Stimulated activated CD4-positive, alpha-beta T cell treated with anti-CD3 and anti-CD28 coated beads, Interleukin-1b, Interleukin-23, amount 100 ng/mL, for 48 hours (primary cell): ENCODE measurements around the gene CFAP100.

ENCODE experiments used
- DNase-seq: peaks from one replicate; pipeline ENCODE4 v3.0.0-alpha.2; 2020

CFAP100 gene

DNA sequence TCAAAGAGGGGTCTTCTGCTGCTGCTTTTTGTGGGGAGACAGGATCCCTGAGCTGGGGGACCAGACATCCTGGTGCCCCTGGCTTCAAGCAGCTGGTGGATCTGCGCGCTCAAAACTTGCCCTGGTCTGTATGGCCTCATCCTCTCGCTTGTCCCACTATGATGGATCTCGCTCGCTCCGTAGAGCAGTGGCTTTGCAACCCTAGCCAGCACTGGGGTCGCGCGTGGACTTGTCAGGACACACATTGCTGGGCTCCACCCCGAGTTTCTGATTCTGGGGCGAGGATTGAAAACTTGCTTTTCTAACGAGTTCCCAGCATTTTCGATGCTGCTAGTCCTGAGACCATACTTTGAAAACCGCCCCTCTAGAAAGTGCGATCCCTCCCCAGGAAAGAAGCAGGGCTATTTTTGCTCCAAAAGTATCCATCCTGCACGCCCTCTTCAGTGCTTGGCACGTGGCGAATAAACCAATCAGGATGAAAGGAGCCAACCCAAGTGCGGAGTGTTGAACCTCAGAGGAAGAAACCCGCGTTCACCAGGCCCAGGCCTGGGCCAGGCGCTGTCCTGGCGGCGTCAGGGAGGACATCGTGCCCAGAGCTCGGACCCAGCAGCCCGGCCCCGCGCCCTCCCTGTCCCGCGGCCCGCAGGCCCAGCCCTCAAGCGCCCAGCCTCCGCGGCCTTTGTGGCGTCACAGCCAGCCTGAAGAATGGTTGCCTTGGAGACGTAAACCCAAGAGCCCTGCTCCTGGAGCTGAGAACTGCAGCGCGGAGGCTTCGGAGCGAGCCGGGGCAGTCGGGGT is at the start of gene CFAP100:
CFAP100 (plus strand) TSS at position 731 of the 798 bp plus-strand sequence. CDS start 1,092 bp downstream, outside the sequence.
- no peak for DNase-seq

DNA sequence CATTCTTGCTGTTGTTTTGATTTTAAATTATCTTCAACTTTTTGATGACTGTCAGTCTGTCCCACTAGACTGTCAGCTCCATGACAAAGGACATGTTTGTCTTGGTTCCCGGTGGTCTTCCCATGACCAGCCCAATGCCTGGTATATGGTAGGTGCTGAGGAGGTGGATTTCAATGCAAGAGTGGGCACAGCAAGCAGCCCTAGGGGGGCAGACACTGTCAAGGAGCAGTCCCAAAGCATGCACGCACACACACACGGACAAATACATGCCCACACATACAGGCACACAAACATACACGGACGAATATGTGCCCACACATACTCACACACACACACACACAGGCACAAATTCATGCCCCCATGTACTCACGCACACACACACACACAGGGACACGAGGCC is 49.5 kb upstream of the CFAP100 start:
- no peak for DNase-seq

DNA sequence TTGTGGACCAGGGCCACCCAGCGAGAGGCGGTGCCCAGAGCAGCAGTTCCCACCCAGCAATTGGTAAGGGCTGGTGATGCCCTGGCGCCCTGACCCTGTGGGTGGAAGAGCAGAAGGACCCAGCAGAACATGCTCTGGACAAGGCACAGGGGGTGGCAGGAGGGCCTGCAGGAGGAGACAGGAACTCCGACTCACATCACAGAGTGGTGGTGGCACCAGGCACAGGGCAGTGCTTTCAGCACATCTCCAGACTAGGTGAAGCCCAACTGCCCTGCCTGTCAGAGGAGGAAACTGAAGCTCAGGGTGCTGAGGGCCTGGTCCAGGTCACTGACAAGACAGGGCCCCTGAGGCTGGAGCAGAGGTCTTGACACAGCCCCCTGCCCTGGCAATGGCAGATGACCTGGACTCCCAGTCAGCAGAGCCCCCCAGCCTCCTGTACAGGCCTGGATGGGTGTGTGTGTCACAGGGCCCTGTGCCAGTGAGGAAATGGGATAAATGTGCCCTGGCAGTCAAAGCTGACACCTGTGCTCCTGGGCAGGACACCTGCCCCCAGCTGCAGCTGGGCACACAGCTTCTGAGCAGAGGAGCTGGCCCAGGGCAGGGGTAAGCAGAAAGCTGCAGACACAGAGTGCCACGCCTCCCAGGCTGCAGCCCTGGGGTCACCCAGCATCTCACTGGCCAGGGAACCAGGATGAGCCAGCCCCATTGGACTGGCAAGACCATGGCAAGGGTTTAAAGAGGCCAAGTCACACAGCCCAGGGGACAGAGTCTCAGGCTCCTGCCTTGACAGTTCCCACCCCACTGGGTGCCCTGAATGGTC is 48.9 kb upstream of the CFAP100 start:
- no peak for DNase-seq

DNA sequence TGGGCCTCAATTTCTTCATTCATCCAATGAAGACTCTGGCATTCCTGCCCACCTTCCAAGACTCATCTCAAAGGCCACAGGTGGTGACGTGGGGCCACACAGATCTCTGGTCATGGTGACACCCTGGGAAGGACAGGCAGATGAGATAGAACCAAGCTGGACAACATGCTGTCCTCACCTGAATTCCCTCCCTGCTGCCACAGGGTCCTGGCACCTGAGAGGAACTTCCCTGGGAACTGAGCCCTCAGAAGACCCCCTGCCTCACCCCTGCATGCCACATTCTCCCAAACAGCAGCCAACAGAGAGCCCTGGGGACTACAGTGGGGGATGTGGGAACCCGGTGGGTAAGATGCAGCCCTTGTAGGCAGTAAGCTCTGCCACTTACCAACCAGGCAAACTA is 48.2 kb upstream of the CFAP100 start:
- no peak for DNase-seq

DNA sequence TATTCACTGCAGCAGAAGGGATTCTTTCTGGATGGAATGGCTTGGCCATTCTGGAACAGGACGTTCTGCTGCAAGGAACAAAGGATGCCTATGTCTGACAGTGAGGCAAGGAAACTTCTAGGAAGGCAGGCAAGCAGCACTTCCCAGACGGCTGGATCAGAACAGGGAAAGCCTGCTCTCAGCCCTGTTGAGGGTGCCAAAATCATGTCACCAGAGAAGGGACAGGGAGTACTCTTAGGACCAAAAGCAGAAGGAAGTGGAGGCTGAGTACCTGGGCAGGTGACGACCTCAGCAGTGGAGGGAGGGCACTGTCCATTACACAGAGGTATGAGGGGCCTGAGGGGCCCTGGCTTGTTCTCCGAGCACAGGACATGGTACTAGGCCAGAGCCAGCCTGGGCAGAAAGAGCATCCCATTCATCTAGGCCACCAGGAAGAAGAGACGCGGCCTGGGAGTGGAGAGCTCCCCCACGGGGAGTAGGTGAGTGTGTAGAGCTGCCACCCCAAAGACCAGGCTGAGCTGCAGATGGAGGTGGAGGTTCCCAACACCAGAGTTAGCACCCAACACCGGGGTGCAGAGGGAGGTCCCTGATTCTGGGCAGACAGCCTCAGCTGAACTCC is 47.1 kb upstream of the CFAP100 start:
- no peak for DNase-seq

DNA sequence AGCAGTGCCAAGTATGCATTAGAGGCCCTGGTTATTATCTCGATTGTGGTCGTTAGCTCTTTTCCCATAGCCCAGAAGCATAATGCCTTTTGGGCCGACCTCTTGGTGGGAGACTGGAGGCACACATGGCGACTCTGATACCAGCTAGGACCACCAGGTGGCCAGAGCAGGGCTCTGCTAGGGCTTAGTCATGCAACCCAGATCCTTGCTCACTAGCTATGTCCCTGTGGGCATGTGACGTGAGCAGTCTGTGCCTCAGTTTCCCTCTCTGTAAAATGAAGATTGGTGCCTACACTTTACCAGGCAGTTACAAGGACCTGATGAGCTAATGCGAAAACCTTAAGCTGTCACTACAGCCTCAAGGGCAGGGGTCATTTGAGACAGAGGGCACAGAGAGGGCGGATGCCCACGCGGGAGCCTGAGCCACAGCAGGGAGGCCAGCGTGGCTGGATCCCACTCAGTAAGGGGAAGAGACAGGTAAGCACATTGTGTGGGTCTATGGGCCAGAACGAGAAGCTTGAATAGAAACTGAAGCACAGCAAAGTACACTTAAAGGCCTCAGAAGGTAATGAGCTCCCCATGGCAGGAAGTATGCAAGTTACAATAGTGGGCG is 46.3 kb upstream of the CFAP100 start:
- DNase-seq = no peak

DNA sequence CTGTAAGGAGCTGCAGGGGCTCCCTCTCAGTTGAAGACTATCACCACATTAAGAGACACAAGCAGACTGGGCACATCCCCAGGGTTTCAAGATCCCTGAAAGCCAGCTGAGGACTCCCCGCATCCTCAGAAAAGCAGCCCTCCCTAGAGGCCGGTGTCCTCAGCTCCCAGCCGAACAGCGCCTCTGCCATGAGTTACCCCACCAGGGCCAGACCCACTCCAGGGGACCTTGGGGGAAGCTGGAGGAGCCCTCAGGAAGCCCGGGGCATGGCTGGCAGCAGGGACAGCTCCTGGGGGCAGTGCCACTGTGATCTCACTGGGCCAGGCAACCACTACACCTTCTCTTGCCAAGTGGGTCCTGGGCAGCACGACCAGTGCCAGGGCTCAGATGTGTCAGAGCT is 45.6 kb upstream of the CFAP100 start:
- no peak for DNase-seq

DNA sequence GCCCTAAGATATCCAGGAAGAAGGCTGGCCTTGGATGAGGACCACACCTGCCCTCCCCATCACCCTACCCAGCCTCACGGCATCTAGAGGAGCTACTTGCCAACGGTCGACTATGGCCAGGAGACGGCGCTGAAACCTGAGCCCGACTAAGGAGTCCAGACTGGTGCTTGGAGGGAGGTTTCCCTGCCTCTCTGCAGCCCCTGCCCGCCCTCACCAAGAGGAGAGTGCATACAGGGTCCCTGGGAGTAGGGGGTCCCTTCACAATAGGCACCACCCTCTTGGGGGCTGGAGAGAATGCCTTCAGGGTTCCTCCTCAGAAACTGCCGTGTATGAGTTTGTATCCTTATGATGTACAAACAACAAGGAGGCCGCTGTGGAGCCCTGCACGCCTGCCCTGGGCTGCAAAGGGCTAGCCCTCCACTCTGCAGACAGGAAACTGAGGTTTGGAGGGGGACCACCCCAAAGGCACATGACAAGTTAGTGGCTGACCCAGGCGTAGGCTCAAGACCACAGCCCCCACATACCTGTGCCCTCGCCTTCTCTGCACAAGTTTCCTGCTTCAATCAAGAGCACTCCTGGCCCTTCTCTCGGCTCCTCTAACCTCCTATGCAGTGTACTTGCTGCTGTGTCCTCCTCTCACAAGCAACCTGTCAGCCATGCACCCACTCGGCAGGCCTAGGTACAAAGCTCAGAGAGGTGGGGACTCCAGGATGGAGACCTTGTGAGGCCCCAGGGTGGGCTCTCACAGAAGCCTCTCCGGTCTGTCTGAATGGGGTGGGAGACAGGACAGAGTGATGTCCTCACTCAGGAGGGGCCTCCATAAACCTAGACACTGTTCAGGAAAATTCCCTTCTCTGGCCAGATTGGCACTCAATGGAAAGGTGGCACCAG is 44.9 kb upstream of the CFAP100 start:
- no peak for DNase-seq

DNA sequence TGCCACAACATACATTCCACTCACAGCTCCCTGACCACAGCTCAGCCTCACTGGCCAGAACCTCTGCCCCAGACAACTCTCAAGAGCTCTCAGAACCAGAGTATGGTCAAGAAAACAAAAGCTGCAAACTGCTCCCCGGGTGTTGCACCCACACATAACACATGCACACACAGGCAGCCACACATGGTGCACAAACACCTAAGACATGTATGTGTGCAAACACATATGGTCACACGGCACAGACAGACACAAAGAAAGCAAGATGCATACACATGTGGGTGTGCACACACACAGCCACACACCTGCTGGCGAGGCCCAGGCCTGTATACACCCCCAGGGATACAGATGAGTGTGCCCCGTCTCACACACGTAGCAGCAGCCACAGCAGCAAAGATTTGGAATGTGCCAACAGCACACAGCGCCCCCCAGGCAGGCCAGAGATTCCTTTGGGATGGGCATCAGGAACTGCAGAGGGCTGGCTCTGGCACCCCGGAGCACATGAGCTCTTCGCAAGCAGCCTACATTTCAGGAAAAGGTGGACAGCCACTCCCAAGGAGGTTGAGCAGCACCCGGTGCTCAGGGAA is 44.1 kb upstream of the CFAP100 start:
- no peak for DNase-seq

DNA sequence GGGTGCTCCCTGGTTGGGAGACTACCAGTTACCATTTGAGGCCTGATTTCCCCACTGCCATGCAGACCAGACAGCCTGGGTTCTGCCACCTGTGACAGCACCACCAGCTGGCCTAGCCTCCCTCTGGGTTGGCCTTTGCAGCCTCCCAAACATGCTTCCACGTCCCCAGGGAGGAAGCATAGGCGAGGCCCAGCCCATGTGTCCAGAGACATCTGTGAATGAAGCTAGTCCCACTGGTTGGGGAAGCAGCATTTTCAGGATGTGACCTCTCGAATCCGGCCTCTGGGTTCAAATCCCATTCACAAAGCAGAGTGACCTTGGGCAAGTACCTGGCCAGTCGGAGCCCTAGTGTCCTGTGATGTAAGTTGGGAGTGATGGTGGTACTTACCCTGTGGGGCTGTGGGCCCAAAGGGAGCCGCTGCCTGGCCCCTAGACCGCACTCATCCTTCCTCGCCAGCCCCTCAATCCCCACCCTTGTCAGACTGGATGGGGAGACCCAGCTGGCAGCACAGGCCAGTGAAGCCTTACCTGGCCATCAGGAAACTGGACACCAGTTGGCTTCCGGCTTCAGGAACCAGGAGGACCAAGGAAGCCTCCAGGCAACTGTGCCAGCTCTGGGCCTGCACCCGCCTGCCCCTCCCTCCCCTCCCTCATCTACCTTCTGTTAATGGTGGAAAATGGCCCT is 43.5 kb upstream of the CFAP100 start:
- no peak for DNase-seq

DNA sequence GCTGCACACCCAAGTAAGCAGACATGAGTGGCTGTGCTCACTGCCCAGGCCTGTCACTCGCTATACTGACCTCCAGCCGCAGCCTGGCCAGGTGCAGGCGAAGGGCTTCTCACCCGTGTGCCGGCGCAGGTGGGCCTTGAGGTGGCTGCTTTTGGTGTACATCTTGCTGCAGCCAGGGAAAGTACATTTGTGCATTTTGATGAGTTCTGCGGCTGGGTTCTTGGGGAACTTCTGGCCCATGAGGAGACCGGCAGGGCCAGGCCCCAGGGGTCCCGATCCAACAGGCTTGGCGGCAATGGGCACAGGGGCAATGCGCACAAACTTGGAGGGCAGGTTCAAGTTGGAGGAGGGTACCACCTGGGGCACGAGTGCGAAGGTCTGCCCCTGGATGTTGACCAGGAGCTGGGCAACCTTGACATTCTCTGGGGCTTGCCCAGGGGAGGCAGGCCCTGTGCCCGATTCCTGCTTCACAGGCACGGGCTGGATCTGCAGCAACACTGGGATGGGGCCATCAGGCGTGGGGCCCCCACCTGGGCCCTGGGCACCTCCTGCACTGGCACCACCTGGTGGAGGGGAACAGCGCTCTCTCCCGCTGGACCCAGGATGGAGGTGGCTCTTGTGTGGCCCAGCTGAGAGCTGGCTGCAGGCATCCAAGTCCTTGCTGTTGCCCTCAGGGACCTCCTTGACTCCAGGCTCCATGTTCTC is 42.8 kb upstream of the CFAP100 start:
- DNase-seq = no peak

DNA sequence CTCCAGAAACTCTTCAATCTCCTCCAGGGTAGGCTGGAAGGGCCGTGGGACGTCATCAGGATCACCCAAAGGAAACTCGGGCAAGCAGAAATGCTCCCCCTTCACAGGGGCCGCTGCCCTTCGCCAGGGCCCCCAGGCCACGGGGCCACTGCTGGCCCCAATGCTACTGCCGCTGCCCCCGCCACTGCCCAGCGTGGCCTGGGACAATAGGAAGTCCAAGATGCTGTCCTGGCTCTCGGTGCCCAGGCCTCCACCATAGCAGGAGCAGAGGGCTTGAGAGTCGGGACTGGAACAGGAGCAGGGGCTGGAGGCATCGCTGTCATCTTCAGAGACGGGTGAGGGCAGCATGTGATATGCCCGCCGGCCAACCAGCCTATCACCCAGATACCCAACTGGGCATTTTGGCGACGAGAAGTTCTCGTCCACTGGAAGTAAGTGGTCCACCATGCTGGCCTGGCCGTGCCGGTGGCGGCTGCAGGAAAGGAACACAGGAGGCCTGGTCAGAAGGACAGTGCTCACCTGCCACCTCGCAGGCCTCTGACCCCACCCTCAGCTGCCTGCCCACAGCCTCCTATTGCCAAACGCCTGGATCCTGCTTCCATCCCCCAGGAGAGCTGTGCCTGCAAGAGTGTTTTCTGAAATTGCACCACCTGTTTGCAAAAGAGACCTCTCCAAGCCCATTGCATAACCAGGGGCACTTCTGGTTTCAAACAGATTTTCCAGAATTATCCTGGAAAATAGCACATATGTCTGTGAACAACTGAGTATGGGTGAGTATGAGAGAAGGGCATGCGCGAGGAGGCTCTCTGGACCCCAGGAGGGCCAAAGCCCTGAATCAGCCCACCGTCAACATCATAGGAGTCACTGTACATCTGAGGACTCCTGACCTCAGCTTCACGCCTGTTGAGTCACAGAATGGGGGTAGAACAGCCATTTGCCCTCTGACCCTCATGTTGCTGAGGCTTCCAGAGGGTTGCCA is 41.9 kb upstream of the CFAP100 start:
- DNase-seq = no peak

DNA sequence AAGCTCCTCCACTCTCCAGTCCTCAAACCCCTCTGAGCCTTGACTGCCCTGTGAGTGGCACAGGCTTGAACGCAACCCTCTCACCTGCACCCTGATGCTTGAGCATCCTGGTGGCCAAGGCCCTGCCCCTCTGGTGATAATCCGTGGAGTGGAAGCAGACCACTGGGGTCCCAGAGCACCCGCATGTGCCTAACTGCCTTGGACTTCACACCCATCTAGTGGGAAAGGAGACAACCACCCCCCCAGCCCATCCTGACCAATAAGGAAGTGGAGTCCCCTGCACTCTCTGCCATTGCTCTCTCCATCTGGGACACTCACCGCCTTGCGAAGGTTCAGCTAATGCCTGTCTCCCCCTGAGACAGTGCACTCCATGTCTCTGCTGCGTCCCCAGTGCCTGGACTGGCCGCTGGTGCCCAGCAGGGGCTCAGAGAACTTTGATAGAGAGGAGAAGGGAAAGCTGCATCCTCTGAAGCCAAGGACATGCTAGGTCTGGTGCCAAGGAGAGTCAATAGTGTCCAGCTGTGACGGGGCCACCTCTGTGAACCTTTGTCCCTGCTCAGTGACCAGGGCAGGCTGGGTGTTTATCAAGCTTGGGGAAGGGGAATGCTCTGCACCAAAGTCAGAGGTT is 40.9 kb upstream of the CFAP100 start:
- no peak for DNase-seq

DNA sequence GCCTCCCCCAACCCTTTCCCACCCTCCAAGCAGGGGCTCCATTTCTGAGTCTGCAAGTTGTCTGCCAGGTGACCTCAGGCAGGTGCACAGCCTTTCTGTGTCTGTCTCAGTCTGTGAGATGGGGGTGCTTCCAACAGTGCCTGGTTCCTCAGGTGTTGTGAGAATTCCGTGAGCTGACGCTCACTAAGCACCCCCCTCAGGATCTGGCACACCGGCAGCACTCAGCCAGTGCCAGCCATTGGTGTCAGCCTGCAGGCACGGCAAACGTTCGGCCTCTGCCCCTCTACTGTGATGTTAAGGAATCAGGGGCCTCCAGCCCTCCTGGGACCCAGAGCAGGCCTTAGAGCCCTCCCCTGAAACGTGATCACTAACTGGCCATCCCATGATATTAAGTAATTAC is 39.9 kb upstream of the CFAP100 start:
- DNase-seq = no peak

DNA sequence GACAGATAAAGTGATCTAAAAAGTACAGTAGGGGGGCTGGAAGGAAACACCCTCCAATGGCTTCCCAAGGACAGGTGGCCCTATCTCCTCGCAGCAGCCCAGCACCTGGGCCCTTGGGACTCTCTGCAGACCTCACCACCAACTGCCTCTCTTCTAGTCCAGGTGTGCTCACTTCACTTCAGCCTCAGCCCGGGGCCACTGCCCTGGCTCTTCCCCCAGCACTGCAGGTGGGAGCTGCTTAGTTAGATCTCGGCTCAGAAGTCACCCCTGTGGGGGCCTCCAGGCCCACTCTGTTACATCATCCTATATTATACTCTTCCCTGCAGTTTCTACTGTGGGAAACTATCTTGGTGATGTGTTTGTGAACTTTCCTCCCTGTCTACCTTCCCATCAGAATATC is 39.5 kb upstream of the CFAP100 start:
- DNase-seq = no peak

DNA sequence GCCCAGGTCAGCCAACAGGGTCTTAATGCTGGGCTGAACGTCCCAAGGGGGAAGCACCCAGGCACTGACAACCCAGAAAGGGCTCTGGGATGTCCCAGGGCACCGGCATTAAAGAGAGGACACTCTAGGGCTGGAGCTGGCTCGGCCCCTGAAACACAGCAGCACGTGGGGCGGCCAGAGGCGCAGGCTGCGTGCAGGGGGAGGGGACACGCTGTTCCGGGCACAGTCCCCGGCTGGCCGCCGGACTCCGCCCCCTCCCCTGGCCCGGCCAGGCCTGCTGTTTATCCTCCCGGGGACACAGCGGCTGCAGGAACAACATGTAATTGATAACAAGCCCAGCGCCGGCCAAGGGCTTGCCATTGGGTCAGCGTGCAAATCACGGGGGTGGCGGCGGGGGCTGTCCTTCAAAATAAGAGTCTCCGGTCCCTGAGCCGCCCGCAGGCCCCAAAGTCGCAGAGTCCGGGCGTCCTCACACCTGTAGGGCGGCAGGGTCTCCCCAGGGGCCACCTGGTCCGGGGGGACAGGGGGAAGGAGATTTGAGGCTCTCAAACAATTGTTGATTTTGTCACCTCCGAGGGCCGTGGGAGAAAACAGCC is 38.8 kb upstream of the CFAP100 start:
- DNase-seq = no peak

DNA sequence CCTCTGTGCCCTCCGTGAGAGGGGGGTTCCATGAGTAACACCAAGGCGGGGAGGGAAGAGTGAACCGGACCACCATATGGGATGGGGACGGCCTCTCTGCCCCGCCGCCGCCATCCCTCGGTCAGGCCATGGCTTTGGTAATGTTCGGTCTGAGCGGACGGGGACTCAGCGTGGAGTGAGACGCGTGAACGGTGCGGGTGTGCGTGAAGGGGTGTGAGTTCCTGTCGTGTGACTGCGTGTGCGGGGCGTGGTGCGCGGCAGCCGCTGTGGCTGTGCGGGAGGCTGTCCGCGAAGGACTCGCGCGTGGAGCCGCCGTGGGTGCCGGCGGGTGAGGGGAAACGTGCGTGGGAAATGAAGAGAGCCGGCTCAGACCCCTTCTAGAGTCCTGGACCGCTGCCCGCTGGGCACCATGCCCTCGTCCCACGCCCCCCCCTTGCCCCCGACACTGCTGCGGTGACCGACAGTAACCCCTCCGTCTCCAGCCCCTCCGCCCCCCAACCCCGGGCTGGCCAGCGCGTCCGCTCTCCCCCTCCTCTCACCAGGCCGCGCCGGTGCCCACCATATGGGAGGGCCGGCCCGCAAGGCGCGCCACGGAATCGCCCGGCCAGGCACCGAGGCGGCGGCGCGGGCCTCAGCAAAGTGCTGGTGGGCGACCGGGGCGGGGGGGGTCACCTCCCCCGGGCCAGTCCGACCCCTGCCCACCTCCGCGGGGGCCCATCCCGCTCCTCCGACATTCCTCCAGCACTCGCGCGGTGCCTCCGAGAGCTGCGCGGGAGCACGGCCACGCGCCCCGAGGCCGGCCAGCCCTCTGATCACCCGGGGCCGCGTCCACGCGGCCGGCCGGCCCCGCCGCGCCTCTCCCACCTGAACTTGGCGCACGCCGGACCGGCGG is 38.1 kb upstream of the CFAP100 start:
- DNase-seq = no peak
